ENCODE results near the gene KANTR.

Gene KANTR, protein sequence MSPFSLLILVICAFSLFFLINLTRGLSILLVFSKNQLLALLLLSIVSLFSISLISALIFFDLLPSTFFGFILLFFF

DNA sequence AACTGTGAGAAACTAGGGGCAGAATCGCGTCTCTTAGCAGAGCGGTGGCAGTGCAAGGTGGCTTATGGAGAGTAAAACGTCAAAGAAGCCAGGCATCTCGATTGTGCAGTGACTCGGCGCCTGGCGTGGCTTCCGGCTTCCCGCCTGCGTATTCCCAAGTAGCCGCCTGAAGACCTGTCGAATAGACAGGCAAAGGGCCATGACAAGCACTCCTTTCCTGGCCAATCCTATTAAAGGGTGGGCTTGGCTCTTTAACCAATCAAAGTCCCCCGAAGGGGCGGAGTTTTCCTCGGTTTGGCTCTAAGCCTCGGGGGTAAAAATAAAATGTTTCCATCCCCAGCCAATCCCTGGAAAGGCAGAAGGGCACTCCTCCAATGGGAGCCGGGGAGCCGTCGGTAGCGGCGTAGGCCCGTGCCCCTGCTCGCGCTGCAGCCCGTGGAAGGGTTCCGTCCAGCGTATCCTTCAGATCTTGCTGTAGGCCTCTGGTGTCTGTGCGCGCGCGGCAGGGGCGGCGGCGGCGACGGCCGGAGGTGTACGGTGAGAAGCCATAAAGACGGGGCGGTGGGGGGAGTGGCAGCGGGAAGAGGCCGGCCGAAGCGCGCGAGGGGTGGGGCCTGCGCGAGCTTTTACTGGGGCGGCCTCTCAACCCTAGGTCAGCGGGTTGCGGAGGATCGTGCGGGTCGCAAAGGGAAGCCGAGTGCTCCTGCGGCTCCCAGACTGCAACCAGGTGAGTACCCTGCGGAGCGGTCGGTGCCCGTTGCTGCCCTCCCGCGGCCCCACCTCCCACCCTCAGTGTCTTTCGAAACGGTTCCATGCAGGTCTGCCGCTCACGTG is at the start of gene KANTR:
Gene KANTR (plus strand): TSS at position 395 of the 834 bp plus-strand sequence. CDS start 30,131 bp downstream, outside the sequence.
- intact Hi-C loops (cut with DNase I; ENCODE audit: low total_unique reads) = loop anchor here (1.0 kb wide), 1 partner anchor 23 kb away; no protein-coding TSS in a partner anchor
- Histone ChIP-seq H3K9me3 (no peaks in the 10 kb centered on the region), H3K36me3 (peaks cover 0 to 5% (median 0%) of the 10 kb centered on the region in 3 donors), H3K27ac (peak within 1 kb of the TSS; percentile 85 to 94), H3K4me1 (peaks cover 0 to 8% (median 0%) of the 10 kb centered on the region in 4 donors), H3K4me3 (peak within 1 kb of the TSS; percentile 67 to 79), H3K27me3 (no peaks in the 10 kb centered on the region)
- TF ChIP-seq, protein P1, sequence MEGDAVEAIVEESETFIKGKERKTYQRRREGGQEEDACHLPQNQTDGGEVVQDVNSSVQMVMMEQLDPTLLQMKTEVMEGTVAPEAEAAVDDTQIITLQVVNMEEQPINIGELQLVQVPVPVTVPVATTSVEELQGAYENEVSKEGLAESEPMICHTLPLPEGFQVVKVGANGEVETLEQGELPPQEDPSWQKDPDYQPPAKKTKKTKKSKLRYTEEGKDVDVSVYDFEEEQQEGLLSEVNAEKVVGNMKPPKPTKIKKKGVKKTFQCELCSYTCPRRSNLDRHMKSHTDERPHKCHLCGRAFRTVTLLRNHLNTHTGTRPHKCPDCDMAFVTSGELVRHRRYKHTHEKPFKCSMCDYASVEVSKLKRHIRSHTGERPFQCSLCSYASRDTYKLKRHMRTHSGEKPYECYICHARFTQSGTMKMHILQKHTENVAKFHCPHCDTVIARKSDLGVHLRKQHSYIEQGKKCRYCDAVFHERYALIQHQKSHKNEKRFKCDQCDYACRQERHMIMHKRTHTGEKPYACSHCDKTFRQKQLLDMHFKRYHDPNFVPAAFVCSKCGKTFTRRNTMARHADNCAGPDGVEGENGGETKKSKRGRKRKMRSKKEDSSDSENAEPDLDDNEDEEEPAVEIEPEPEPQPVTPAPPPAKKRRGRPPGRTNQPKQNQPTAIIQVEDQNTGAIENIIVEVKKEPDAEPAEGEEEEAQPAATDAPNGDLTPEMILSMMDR (IDR thresholded peaks at IDR 0.05) = no peak
- DNase-seq = peak; percentile 87 to 94

DNA sequence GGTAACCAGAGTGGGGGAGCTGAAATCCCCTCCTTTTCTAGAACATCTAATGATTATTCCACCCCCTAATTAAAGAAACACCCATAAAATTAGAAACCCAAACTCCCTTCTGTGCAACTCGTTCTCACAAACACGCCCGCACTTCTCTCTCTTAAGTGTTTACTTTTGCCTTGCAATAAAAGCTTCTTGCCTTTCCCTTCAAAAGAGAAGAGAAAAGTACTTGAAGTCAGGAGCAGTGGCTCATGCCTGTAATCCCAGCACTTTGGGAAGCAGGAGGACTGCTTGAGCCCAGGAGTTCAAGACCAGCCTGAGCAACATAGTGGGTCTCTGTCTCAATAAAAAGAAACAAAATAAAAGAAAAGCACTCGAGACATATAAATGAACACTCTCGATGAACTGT is 48.9 kb upstream of the KANTR start:
- Histone ChIP-seq H3K36me3 (no peaks in the 10 kb centered on the region), H3K4me1 (peaks cover 0 to 8% (median 3%) of the 10 kb centered on the region in 4 donors), H3K27ac (no peak overlapping the region), H3K27me3 (no peaks in the 10 kb centered on the region), H3K9me3 (no peaks in the 10 kb centered on the region), H3K4me3 (no peak overlapping the region)
- intact Hi-C loops (cut with DNase I; ENCODE audit: low total_unique reads) = no loop called here
- no peak for DNase-seq
- TF ChIP-seq, protein P1 (IDR thresholded peaks at IDR 0.05) = no peak

DNA sequence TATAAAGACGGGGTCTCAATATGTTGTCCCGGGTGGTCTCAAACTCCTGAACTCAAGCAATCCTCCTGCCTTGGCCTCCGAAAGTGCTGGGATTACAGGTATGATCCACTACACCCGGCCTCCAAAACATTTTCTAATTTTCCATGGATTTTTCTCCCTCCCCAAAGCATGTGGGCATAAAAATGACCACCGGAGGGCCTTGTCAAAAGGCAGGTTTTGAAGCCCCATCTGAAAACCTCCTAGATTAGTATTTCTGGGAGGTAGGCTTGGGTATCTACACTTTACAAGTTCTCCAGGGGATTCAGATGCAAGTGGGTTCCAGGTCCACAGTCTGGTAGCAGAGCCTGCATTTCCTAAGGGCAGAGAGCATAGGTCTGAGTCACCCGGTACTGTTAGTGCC is 46.7 kb upstream of the KANTR start:
- TF ChIP-seq, protein P1 (IDR thresholded peaks at IDR 0.05) = no peak

DNA sequence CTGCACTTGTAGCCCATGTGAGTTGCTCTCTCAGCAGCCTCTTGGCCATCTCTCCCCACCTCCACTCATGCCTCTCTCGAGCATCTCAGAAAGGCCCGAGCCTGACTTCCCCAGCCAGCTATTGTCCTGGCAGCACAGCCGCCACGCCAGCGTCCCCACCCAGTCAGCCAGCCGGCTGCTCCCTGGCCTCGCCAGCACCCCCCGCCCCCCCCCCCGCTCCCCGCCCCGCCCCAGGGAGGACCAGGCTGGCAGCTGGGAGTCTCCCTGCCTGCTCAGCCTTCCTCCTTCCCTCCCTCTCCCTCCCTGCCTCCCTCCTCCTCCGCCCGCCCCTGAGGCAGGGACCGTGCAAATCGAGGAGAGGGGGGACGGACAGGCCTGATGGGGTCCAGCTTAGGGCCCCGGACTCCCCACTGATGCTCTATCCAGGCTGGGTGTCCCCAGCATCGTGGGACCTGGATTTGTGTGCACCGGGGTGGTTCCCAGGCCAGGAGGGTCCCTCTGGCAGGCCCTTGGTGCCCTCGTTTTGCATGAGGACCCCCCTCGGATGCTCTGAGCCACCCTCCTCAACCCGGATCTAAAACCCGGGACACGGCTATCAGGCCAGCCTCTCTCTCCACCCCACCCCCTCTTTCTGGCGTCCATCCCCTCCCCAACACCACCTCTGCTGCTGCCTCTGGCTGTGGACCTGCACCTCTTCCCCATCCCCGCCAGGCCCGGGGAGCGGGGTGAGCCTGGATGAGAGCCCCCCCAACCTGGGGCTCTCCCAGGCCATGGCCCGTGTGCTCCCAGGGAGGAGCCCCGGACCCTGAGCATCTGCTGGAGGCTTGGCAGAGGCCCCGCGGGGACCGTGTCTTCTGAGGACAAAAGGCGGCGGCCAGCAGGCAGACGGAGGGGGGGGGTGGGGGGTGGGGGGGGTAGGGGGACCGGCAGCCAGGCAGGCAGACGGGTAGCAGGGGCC is 45.5 kb upstream of the KANTR start, which contains the start of gene GPR173:
Gene GPR173 (plus strand): TSS at position 621 of the 958 bp plus-strand sequence. CDS start 27,833 bp downstream, outside the sequence.
- TF ChIP-seq, protein P1 (IDR thresholded peaks at IDR 0.05) = no peak
- peak; percentile 31 to 78 for DNase-seq
- no peaks in the 10 kb centered on the region for H3K36me3 ChIP-seq
- peaks cover 0 to 22% (median 7%) of the 10 kb centered on the region in 4 donors for H3K4me1 ChIP-seq
- intact Hi-C loops (cut with DNase I; ENCODE audit: low total_unique reads) = no loop called here
- H3K4me3 ChIP-seq = peak within 1 kb of the TSS; percentile 60 to 65
- no peaks in the 10 kb centered on the region for H3K9me3 ChIP-seq
- H3K27me3 ChIP-seq = no peaks in the 10 kb centered on the region
- peak within 1 kb of the TSS; percentile 55 to 72 for H3K27ac ChIP-seq

More for the DNA sequence above, 46.7 kb upstream of the KANTR start:
- Histone ChIP-seq H3K27ac (peak overlapping the region in 1 of 2 donors; percentile 72), H3K4me1 (peaks cover 0 to 22% (median 7%) of the 10 kb centered on the region in 4 donors), H3K4me3 (no peak overlapping the region), H3K9me3 (no peaks in the 10 kb centered on the region), H3K36me3 (no peaks in the 10 kb centered on the region), H3K27me3 (no peaks in the 10 kb centered on the region)
- intact Hi-C loops (cut with DNase I; ENCODE audit: low total_unique reads) = no loop called here
- no peak for DNase-seq

DNA sequence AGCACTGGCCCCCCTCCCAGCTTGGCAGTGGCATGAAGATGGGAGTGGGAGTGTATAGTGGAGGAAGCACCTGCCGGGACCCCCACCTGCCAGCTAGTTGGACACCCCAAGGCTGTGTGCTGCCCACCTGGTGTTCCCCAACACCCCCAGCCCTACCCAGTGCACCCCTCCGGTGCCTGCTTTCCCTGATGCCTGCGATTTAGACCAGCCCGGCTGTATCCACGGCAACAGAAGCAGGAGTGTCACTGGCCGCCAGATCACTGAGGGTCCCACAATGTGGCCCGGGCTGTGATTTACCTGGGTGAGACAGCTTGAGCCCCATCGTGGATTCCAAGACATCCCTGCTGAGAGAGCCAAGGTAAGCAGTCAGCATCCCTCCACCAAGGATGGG is 44.8 kb upstream of the KANTR start:
- peak overlapping the region; percentile 60 to 65 for H3K4me3 ChIP-seq
- TF ChIP-seq, protein P1 (IDR thresholded peaks at IDR 0.05) = no peak
- no peaks in the 10 kb centered on the region for H3K27me3 ChIP-seq
- no peaks in the 10 kb centered on the region for H3K36me3 ChIP-seq
- peak overlapping the region; percentile 55 to 72 for H3K27ac ChIP-seq
- DNase-seq = no peak
- H3K9me3 ChIP-seq = no peaks in the 10 kb centered on the region
- peaks cover 0 to 22% (median 7%) of the 10 kb centered on the region in 4 donors for H3K4me1 ChIP-seq
- intact Hi-C loops (cut with DNase I; ENCODE audit: low total_unique reads) = no loop called here
